Esophagus muscularis mucosa (tissue), 4 donors: ENCODE data around the gene YKT6. TPM values are rescaled to one million over a fixed set of nuclear protein-coding genes. Genes with fewer than 3 reads are reported as not detected.

Source experiments
- DNase-seq: peaks from one replicate; pipeline ENCODE4 v3.0.0-alpha.2; 2017; ENCODE audit errors: extremely low spot score
- H3K27ac ChIP-seq, 4 donors: fragments of 200-600 bp; sonication (generic); replicated peaks in 1 of 4; 1 replicate in 3 of 4; 2 replicates in 1 of 4; pipeline ENCODE4 v1.5.1; 2016 to 2019; ENCODE audit warnings: mild to moderate bottlenecking in 1 of 4
- H3K27me3 ChIP-seq, 4 donors: fragments of 200-600 bp; sonication (generic); one replicate each; pipeline versions ENCODE4 v1.5.1 to v1.6.0; 2016 to 2019
- H3K36me3 ChIP-seq, 4 donors: fragments of 200-600 bp; sonication (generic); one replicate each; pipeline ENCODE4 v1.5.1; 2016 to 2019
- H3K4me1 ChIP-seq, 4 donors: fragments of 200-600 bp; sonication (generic); one replicate each; pipeline ENCODE4 v1.5.1; 2016 to 2019
- H3K4me3 ChIP-seq, 4 donors: fragments of 200-600 bp; sonication (generic); 1 replicate in 2 of 4; 2 replicates in 2 of 4; pipeline ENCODE4 v1.5.1; 2016 to 2019; ENCODE audit warnings: mild to moderate bottlenecking in 4 of 4, moderate library complexity in 1 of 4
- H3K9me3 ChIP-seq, 4 donors: fragments of 200-600 bp; sonication (generic); 1 replicate in 3 of 4; 2 replicates in 1 of 4; pipeline ENCODE4 v1.5.1; 2016 to 2019
- CTCF ChIP-seq, 3 experiments: fragments of 200-600 bp in 2 of 3; fragments of 450-650 bp in 1 of 3; sonication (generic) in 2 of 3; IDR thresholded peaks; one replicate each; pipeline ENCODE4 v1.5.1; 2017 to 2019; ENCODE audit warnings: antibody characterized with exemption in 3 of 3, mild to moderate bottlenecking in 2 of 3, moderate library complexity in 1 of 3
- EP300 ChIP-seq: sonication (generic); formaldehyde crosslinking; IDR thresholded peaks from one replicate; pipeline ENCODE4 v1.6.1; 2017; ENCODE audit warnings: antibody characterized with exemption
- POLR2A ChIP-seq: fragments of 450-650 bp; IDR thresholded peaks from one replicate; pipeline ENCODE4 v1.6.1; 2017; ENCODE audit warnings: antibody characterized with exemption, moderate library complexity, mild to moderate bottlenecking, low read depth
- POLR2AphosphoS5 ChIP-seq, 2 donors: sonication (generic); formaldehyde crosslinking; IDR thresholded peaks; one replicate each; pipeline ENCODE4 v1.6.1; 2017; ENCODE audit warnings: antibody characterized with exemption in 2 of 2
- WGBS: methylation state at CpG from one replicate; pipeline ENCODE4 v1.1.5; 2018; 5-methylcytosine and 5-hydroxymethylcytosine counted together
- intact Hi-C: fragments of 100-400 bp; cut with DNase I; formaldehyde crosslinking; loops from one replicate; pipeline ENCODE4 v1.15.1; 2023
- total RNA-seq, 4 donors: library from RNA; depleted of rRNA; stranded (reverse); fragments of >200 nt; gene quantifications; one replicate each; pipeline versions ENCODE4 v1.1.0 to v1.2.1, GENCODE V29; 2016

Gene YKT6
- total RNA-seq, 4 donors from 2014 or later, result 49.8 to 79.5 (median 64.4) TPM

DNA sequence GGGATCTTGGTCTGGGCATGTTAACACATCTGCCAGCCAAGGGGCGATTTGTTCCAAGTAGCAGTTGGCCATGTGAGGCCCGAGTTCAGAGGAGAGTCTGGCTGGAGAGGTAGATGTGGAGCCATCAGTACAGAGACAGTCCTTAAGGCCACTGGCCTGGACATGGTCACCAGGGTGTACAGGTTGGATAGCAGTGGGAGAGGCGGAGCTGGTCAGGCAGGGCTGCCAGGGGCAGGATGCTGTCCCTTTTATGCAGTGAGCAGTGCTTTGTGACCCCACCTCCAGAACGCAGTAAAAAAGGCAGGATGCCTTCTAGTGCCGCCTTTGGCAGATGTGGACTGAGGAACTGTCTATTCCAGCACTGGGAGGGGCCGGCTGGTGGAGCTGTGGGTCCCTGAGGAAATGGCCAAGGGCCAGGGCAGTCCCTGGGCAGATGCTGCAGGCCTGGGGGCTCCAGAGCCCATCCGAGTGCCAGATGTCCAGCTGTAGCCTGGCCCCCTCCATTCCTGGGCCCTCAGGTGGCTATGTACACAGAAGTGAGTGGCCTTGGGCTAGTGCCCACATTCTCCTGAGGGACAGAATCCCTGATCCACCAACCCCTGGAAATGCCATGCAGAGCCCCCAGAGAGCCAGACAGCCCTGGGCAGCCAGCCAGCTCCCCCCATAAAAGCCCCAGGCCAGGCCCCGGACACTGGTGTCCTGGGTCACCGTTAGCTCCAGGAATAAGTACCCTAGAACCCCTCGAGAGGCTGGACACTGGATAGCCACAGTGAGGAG, 42.5 kb upstream of the YKT6 start:
- H3K4me1 ChIP-seq, result no peaks in the 10 kb centered on the region
- no peak overlapping the region for H3K4me3 ChIP-seq
- no peaks in the 10 kb centered on the region for H3K36me3 ChIP-seq
- H3K9me3 ChIP-seq, result no peaks in the 10 kb centered on the region
- H3K27me3 ChIP-seq, result no peaks in the 10 kb centered on the region
- no peak overlapping the region for H3K27ac ChIP-seq
- intact Hi-C loops, result no loop called here
- TF ChIP-seq EP300, result no peak
- DNase-seq, result no peak
- WGBS, result 74% methylated on average over 5 of the region's 10 CpGs

DNA sequence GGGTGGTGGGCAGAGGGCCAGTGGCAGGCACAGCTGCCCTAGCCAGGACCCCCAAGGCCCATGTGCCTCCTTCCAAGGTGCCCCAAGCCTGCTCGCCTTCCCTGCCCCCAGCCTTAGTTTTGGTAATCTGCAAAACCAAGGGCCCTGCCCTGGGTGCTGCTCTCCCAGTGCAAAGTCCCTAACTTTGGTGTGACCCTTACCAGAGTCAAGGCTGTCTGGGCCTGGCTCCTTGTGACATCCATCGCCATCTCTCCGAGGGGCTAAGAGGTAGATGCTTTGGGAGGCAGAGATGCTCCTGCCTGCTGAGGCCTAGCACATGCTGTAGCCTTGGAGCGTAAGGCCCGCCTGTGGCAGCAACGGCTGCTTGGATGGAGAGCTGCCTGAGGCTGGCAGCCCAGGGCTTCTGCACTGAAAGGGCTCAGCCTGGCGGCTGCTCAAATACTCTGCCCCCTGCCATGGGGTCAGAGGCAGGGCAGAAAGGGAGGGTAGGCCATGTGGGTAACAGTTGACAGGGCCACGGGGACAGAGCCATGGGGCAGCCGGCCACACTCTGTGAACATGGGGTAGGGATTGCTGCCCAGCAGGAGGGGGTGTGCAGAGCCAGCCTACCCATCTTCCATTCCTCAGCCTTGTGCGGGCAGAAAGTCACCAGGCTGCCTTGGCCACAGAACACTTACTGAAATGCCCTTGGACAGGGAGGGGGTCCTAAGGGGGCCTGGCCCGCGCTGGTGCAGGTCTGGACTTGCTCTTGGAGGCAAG, 41.7 kb upstream of the YKT6 start:
- Histone ChIP-seq H3K4me1 (no peaks in the 10 kb centered on the region), H3K9me3 (no peaks in the 10 kb centered on the region), H3K27ac (no peak overlapping the region), H3K4me3 (no peak overlapping the region), H3K27me3 (no peaks in the 10 kb centered on the region), H3K36me3 (no peaks in the 10 kb centered on the region)
- 88% methylated on average over 8 of the region's 12 CpGs for WGBS
- no peak for DNase-seq
- intact Hi-C loops, result no loop called here
- TF ChIP-seq POLR2A (no peak), POLR2AphosphoS5 (IDR thresholded peaks at IDR 0.05) (no peak), EP300 (no peak), CTCF (IDR thresholded peaks at IDR 0.05) (no peak)

GRCh38 chr7:44159824-44160630, 40.8 kb upstream of the YKT6 start:
- no peaks in the 10 kb centered on the region for H3K36me3 ChIP-seq
- intact Hi-C loops, result no loop called here
- no peak for DNase-seq
- no peak for TF ChIP-seq POLR2A
- no peak overlapping the region for H3K4me3 ChIP-seq
- no peaks in the 10 kb centered on the region for H3K27me3 ChIP-seq
- H3K9me3 ChIP-seq, result no peaks in the 10 kb centered on the region
- H3K4me1 ChIP-seq, result no peaks in the 10 kb centered on the region
- WGBS, result 93% methylated on average over 3 of the region's 5 CpGs
- no peak overlapping the region for H3K27ac ChIP-seq

- intact Hi-C loops, result no loop called here
- TF ChIP-seq POLR2AphosphoS5 (IDR thresholded peaks at IDR 0.05) (no peak), CTCF (IDR thresholded peaks at IDR 0.05) (no peak), EP300 (no peak), POLR2A (no peak)
- Histone ChIP-seq H3K36me3 (no peaks in the 10 kb centered on the region), H3K9me3 (no peaks in the 10 kb centered on the region), H3K27ac (no peak overlapping the region), H3K27me3 (no peaks in the 10 kb centered on the region), H3K4me1 (no peaks in the 10 kb centered on the region), H3K4me3 (no peak overlapping the region)
- whole genome bisulfite sequencing, result 100% methylated on average over 2 of the region's 2 CpGs
- DNase-seq, result no peak
Measured at GRCh38 chr7:44161371-44161770, 39.4 kb upstream of the YKT6 start.

- Histone ChIP-seq H3K4me3 (no peak overlapping the region), H3K4me1 (no peaks in the 10 kb centered on the region), H3K36me3 (no peaks in the 10 kb centered on the region), H3K27ac (no peak overlapping the region), H3K9me3 (no peaks in the 10 kb centered on the region), H3K27me3 (no peaks in the 10 kb centered on the region)
- TF ChIP-seq POLR2A (no peak), POLR2AphosphoS5 (IDR thresholded peaks at IDR 0.05) (no peak), EP300 (no peak), CTCF (IDR thresholded peaks at IDR 0.05) (no peak)
- WGBS, result 93% methylated on average over 4 of the region's 4 CpGs
- intact Hi-C loops, result no loop called here
- DNase-seq, result no peak
Measured at GRCh38 chr7:44162179-44162578, 38.6 kb upstream of the YKT6 start.
